ENCODE measurements around the gene HSPB1.
"Not testable (repeated sequence)": the region's sequence is repeated elsewhere in the genome, so short reads cannot be mapped to it uniquely, and the experiment has no call there.

Gene HSPB1

GRCh38 chr7:76335417-76335816 lies 32.9 kb downstream of the HSPB1 start:
- DNase-seq, result not testable (repeated sequence)

- DNase-seq, result no peak
Observed at GRCh38 chr7:76336094-76336493, 33.6 kb downstream of the HSPB1 start.

- DNase-seq, result no peak
Observed at GRCh38 chr7:76337147-76337546, 34.7 kb downstream of the HSPB1 start.

- no peak for DNase-seq
Observed at GRCh38 chr7:76338298-76339084, 36.0 kb downstream of the HSPB1 start.

GRCh38 chr7:76340617-76341131 lies 38.2 kb downstream of the HSPB1 start:
- no peak for DNase-seq

GRCh38 chr7:76342222-76342621 lies 39.7 kb downstream of the HSPB1 start:
- DNase-seq, result no peak

GRCh38 chr7:76343294-76343930 lies 40.9 kb downstream of the HSPB1 start:
- no peak for DNase-seq

GRCh38 chr7:76343931-76344321 lies 41.5 kb downstream of the HSPB1 start:
- DNase-seq, result no peak

GRCh38 chr7:76346097-76346496 lies 43.6 kb downstream of the HSPB1 start:
- no peak for DNase-seq

GRCh38 chr7:76346778-76347177 lies 44.3 kb downstream of the HSPB1 start:
- no peak for DNase-seq

- no peak for DNase-seq
Observed at GRCh38 chr7:76347710-76348109, 45.2 kb downstream of the HSPB1 start.

- no peak for DNase-seq
Observed at GRCh38 chr7:76349313-76349885, 46.9 kb downstream of the HSPB1 start.

- no peak for DNase-seq
Observed at GRCh38 chr7:76351372-76351771, 48.9 kb downstream of the HSPB1 start.

GRCh38 chr7:76352193-76352592 lies 49.7 kb downstream of the HSPB1 start:
- no peak for DNase-seq

GRCh38 chr7:76353744-76354143 lies 51.3 kb downstream of the HSPB1 start:
- no peak for DNase-seq

All from effector CD4-positive, alpha-beta T cell (primary cell).